SK-N-DZ (cell line): ENCODE data around the gene TPGS1.
"Not testable (repeated sequence)": the region's sequence is repeated elsewhere in the genome, so short reads cannot be mapped to it uniquely, and the experiment has no call there.

Experiments
- DNase-seq: peaks from one replicate; pipeline ENCODE4 v3.0.0-alpha.2; 2015; ENCODE audit warnings: low spot score

TPGS1 gene

GRCh38 chr19:475360-475759 lies 31.9 kb upstream of the TPGS1 start:
- no peak for DNase-seq

- no peak for DNase-seq
These were observed 28.9 kb upstream of the TPGS1 start for GRCh38 chr19:478236-478903.

GRCh38 chr19:478976-479375 lies 28.3 kb upstream of the TPGS1 start:
- no peak for DNase-seq

GRCh38 chr19:480016-480855 lies 27.1 kb upstream of the TPGS1 start:
- DNase-seq, result peak; percentile 70

DNA sequence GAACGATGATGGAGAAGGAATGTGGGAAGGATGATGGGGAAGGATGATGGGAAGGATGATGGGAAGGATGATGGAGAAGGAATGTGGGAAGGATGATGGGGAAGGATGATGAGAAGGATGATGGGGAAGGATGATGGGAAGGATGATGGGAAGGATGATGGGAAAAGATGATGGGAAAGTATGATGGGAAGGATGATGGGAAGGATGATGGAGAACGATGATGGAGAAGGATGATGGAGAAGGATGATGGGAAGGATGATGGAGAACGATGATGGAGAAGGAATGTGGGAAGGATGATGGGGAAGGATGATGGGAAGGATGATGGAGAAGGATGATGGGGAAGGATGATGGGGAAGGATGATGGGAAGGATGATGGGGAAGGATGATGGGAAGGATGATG lies 26.2 kb upstream of the TPGS1 start:
- DNase-seq, result not testable (repeated sequence)

DNA sequence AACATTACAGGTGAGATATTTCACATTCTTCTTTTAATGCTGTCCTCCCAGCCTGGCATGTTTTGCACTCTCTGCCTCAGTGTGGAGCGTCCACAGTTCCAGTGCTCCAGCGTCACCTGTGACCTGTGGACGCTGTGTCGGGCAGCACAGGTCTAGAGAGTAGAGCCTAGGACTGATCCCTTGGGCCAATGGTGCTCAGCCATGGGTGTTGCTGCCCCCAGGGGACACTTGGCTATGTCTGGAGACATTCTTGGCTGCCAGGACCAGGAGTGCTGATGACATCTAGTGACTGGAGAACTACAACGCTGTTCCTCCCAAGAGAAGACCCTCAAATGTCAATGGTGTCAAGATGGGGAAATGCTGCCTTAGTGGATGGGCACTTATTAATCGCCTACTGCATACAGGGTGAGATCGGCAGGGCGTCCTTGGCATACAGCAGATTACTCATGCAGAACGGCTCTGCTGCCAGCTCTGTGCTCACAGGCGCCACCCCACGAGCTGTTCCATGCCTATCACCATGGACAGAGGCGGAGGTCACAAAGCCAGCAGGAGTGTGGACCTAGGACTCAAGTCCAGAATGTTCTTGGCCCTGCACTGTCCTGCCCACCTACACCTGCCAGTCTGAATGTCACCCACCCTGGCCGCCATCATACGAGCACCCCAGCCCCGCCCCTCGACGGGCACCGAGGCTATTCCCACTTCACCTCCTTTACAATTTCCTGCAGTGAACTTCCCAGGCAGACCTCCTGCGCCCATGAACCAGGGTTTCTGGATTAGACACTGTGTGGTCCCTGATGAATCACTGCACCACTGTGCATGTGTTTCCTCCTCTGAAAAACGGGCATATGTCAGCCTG lies 24.9 kb upstream of the TPGS1 start:
- no peak for DNase-seq

GRCh38 chr19:483332-484072 lies 23.8 kb upstream of the TPGS1 start:
- no peak for DNase-seq

- no peak for DNase-seq
These were observed 22.8 kb upstream of the TPGS1 start for GRCh38 chr19:484494-484893.

GRCh38 chr19:485077-485476 lies 22.2 kb upstream of the TPGS1 start:
- DNase-seq, result no peak

- no peak for DNase-seq
These were observed 21.6 kb upstream of the TPGS1 start for GRCh38 chr19:485583-486236.

GRCh38 chr19:488505-489417 lies 18.5 kb upstream of the TPGS1 start:
- peak; percentile 91 for DNase-seq

- DNase-seq, result no peak
These were observed 17.7 kb upstream of the TPGS1 start for GRCh38 chr19:489418-490196.

DNA sequence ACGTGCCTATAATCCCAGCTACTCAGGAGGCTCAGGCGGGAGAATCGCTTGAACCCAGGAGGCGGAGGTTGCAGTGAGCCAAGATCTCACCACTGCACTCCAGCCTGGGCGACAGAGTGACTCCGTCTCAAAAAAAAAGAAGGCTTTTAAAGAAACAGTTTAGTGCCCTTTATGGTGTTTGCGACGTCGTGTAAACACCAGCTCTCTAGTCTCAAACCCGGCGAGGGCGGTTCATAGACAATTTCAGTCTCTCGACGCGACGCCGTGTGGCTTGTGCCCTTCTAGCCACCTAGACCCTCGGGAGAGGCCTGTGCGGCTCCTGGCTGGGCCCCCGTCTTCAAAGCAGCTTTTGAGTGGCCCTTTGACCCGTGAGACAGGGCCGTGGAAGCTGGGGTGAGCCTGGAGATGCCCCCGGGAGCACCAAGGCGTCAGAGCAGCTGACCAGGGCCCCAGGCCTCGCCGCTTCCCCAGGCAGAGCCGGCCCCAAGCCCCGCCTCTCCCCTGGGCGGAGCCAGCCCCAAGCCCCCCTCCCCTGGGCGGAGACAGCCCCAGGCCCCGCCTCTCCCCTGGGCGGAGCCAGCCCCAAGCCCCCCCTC lies 16.1 kb upstream of the TPGS1 start:
- DNase-seq, result no peak

DNA sequence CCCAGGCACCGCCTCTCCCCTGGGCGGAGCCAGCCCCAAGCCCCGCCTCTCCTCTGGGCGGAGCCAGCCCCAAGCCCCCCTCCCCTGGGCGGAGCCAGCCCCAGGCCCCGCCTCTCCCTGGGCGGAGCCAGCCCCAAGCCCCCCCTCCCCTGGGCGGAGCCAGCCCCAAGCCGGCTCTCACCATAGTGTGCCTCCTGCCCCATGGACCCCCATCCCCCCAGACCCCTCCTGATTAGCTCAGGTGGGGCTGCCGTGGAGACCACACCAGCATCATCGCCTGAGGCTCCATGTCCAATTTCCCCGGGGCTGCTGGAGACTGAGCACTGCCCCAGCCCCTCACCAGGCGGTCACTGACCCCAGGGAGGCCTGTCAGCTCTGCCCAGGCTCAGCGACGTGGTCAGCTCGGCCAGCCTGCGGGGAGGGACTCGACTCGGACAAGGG lies 15.2 kb upstream of the TPGS1 start:
- DNase-seq, result no peak

DNA sequence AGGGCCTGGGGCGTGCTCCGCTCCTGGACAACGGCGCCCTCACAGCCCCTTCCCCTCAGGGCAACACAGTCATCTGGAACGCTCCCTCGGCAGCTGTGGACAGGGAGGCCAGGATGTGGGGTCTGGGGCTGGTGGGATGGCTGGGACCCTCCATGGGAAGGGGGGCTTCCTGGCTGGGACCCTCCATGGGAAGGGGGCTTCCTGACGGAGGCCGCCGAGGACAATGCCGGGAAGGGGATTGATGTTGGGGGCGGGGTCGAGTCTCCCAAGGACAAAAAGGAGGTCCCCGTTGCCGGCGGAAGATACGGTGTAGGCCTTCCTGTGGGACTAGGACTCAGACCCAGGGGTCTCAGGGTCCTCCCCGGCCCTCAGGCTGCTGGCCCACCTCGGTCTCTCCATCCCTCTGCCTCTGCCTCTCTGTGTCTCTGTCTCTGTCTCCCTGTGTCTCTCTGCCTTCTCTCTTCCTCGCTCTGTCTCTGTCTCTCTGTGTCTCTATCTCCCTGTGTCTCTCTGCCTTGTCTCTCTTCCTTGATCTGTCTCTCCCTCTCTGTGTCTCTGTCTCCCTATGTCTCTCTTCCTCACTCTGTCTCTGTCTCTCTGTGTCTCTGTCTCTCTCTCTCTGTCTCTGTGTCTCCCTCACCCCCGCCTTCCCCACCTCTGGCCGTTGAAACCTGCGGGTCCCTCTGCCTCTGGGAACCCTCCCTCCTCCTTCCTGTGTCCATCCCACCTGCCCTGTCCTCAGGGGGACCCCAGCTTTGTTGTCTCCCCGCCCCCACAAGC lies 13.7 kb upstream of the TPGS1 start:
- DNase-seq, result no peak

DNA sequence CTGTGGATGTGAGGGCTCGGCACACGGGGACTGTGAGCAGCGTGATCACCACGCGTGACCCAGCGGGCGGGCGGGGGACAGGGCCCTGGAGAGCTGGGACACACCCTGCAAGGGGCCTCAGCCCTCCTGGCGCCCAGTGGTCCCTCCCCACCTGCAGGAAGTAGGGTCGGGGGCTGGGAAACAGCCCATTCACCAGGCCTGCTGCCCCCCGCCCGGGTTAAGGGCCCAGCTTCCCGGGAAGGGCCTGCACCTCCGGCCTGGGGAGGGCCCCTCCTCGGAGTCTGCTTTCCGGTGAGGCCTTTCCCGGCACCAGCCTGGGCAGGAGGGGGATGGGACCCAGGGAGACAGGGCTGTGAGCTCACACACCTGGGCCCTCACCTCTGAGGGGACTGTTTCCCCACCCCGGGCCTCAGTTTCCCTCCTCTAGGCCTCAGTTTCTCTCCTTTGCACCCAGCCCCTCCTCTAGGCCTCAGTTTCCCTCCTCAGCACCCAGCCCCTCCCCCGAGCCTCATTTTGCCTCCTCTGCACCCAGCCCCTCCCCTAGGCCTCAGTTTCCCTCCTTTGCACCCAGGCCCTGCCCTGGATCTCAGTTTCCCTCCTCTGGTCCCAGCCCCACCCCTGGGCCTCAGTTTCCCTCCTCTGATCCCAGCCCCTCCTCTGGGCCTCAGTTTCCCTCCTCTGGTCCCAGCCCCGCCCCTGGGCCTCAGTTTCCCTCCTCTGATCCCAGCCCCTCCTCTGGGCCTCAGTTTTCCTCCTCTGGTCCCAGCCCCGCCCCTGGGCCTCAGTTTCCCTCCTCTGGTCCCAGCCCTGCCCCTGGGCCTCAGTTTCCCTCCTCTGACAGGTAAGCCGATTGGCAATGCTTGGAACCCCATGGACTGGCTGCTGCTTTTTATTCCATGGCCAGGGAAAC lies 12.9 kb upstream of the TPGS1 start:
- DNase-seq, result no peak

GRCh38 chr19:495081-495401 lies 12.3 kb upstream of the TPGS1 start:
- no peak for DNase-seq
